ENCODE data around the gene ANP32A. TPM values are rescaled to one million over a fixed set of nuclear protein-coding genes. Genes with fewer than 3 reads are reported as not detected.

The ANP32A gene
- total RNA-seq, 4 donors from 2014 or later = 25.5 to 101 (median 31.3) TPM

GRCh38 chr15:68733666-68734065 is 87.0 kb downstream of the ANP32A start:
- DNase-seq (ENCODE audit: low spot score in 2 of 2) = no peak
- no peaks in the 10 kb centered on the region for H3K36me3 ChIP-seq
- 41% methylated on average over 6 of the region's 6 CpGs for WGBS
- no peaks in the 10 kb centered on the region for H3K9me3 ChIP-seq
- H3K4me1 ChIP-seq = no peaks in the 10 kb centered on the region
- no peak overlapping the region for H3K27ac ChIP-seq
- H3K4me3 ChIP-seq = no peak overlapping the region
- TF ChIP-seq EP300 (IDR thresholded peaks at IDR 0.05) (no peak), POLR2A (IDR thresholded peaks at IDR 0.05) (no peak)
- no peaks in the 10 kb centered on the region for H3K27me3 ChIP-seq

DNA sequence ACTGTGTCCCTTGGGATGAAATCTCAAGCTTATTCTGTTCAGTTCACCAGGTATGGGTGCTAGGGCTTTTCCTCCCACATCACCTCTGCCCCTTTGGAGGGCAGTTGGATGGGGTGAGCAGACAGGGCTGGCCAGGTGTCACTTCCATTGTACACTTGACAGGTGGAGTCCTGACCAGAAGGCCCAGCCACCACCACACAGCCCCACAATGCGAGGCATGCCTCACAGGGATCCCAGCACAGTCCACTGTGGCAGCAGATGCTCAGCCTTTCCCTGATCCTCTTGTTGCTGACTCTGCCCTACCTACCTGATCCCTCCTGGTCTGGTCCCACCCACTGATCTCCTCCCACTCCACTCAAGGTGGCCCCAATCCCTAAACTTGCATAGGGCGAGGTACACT is 88.2 kb downstream of the ANP32A start:
- Histone ChIP-seq H3K36me3 (no peaks in the 10 kb centered on the region), H3K4me3 (no peak overlapping the region), H3K9me3 (no peaks in the 10 kb centered on the region), H3K4me1 (no peaks in the 10 kb centered on the region), H3K27me3 (no peaks in the 10 kb centered on the region), H3K27ac (no peak overlapping the region)
- no peak for TF ChIP-seq CTCF (IDR thresholded peaks at IDR 0.05)
- TF ChIP-seq POLR2A (IDR thresholded peaks at IDR 0.05) = no peak
- no peak for TF ChIP-seq EP300 (IDR thresholded peaks at IDR 0.05)
- TF ChIP-seq POLR2AphosphoS5 (IDR thresholded peaks at IDR 0.05) = no peak
- 98% methylated on average over 2 of the region's 2 CpGs for WGBS
- DNase-seq (ENCODE audit: low spot score in 2 of 2) = no peak

DNA sequence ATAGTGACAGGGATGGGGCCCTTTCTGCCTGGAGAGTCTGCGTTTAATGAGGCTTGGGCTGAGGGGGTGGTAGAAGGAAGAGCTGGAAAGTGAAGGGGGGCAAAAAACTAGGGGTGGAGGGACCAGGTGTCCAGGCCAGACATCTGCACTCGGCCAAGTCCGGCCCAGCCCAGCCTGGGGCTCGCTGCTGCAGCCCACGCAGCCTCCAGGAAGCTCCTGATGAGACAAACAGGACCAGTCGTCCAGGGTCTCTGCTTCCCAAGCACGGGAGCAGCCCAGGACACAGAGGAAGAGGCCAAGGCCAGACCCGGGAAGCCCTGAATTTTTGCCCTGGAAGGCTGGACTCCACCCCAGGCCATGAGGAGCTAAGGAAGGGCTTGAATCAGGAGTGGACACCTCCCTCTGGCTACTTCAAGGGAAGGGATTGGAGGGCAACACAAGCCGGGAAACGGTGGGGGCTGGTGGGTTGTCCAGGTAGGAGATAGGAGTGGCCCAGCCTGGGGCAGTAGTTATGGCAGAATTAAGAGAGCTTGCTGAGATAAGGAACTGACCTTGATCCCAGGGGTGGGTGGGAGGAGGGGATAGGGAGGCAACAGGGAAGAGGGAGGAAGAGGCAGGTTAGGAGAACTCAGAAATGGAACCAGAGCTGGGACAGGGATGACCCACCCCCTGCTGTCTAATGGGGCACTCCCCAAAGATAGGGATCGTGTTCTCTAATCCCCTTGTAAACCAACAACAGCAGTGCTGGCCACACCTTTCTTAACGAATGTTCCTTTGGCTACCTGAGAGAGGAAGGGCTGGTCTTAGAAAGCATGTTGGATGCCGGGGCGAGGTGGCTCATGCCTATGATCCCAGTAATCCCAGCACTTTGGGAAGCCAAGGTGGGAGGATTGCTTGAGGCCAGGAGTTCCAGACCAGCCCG is 89.5 kb downstream of the ANP32A start:
- H3K9me3 ChIP-seq = no peaks in the 10 kb centered on the region
- no peaks in the 10 kb centered on the region for H3K36me3 ChIP-seq
- 51% methylated on average over 15 of the region's 15 CpGs for WGBS
- H3K27ac ChIP-seq = no peak overlapping the region
- H3K27me3 ChIP-seq = no peaks in the 10 kb centered on the region
- H3K4me3 ChIP-seq = no peak overlapping the region
- H3K4me1 ChIP-seq = no peaks in the 10 kb centered on the region
- DNase-seq (ENCODE audit: low spot score in 2 of 2) = no peak
- no peak for TF ChIP-seq CTCF (IDR thresholded peaks at IDR 0.05)
- no peak for TF ChIP-seq POLR2AphosphoS5 (IDR thresholded peaks at IDR 0.05)
- TF ChIP-seq POLR2A (IDR thresholded peaks at IDR 0.05) = no peak
- no peak for TF ChIP-seq EP300 (IDR thresholded peaks at IDR 0.05)

DNA sequence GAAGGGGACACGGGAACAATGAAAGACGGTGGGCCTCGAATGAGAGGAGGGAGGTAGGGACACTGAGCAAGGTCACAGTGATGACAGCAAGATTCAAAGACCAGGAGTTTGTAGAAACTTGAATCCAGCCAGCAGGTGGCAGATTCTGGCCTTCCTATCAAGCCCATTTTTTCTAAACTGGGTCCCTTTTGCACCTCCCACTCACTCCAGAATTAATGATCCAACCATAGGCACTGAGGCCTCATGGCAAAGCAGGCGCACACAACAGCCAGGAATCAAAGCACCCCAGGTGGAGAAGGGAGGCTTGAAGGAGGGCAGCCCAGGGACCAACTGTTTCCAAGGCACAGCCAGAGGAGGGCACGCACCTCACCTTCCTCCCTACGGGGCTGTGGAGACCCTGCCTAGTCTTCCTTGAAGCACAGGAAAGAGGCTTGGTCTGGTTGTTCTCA is 90.2 kb downstream of the ANP32A start:
- Histone ChIP-seq H3K36me3 (no peaks in the 10 kb centered on the region), H3K27ac (no peak overlapping the region), H3K9me3 (no peaks in the 10 kb centered on the region), H3K4me1 (peaks cover 5% of the 10 kb centered on the region), H3K27me3 (no peaks in the 10 kb centered on the region), H3K4me3 (no peak overlapping the region)
- TF ChIP-seq CTCF (IDR thresholded peaks at IDR 0.05) (peak in 1 of 2 donors; percentile 47), POLR2A (IDR thresholded peaks at IDR 0.05) (no peak)
- DNase-seq (ENCODE audit: low spot score in 2 of 2) = no peak
- 68% methylated on average over 4 of the region's 6 CpGs for WGBS

- H3K4me1 ChIP-seq = peaks cover 7% of the 10 kb centered on the region
- TF ChIP-seq POLR2AphosphoS5 (IDR thresholded peaks at IDR 0.05) (no peak), POLR2A (IDR thresholded peaks at IDR 0.05) (no peak), EP300 (IDR thresholded peaks at IDR 0.05) (no peak), CTCF (IDR thresholded peaks at IDR 0.05) (no peak)
- WGBS = 48% methylated on average over 8 of the region's 8 CpGs
- no peaks in the 10 kb centered on the region for H3K36me3 ChIP-seq
- DNase-seq (ENCODE audit: low spot score in 2 of 2) = no peak
- H3K9me3 ChIP-seq = no peaks in the 10 kb centered on the region
- H3K27me3 ChIP-seq = no peaks in the 10 kb centered on the region
- H3K27ac ChIP-seq = no peak overlapping the region
- H3K4me3 ChIP-seq = no peak overlapping the region
Observed at GRCh38 chr15:68729789-68730411, 90.8 kb downstream of the ANP32A start.

Other genes starting within 250 kb of the ANP32A start
- gene CORO2B, start 241.9 kb downstream of the ANP32A start, total RNA-seq = 1 to 10 TPM; 1.3 to 3.3 (median 2.3) TPM
- gene SPESP1, start 109.6 kb upstream of the ANP32A start, total RNA-seq = 1 to 10 TPM; 1.2 to 4.1 (median 2.2) TPM
- 1 to 10 TPM in 1 of 4 donors, not detected in 3; 1.6 TPM for gene NOX5, start 193.8 kb upstream of the ANP32A start, total RNA-seq